ENCODE results near the gene ALPK1. TPM values are rescaled to one million over a fixed set of nuclear protein-coding genes. Genes with fewer than 3 reads are reported as not detected.

Gene ALPK1
- total RNA-seq, 1 experiment from 2014 or later: 0.17 TPM

- no peaks in the 10 kb centered on the region for H3K9me3 ChIP-seq (ENCODE audit: control insufficient read depth, low read depth, low read length)
- no peak overlapping the region for H3T11ph ChIP-seq (ENCODE audit: low read length)
- H3K9ac ChIP-seq (ENCODE audit: extremely low read depth, insufficient read length, low read length): no peak overlapping the region
- Mint-ChIP-seq H3K27me3 (ENCODE audit: low read depth) (peaks cover 80% of the 10 kb centered on the region), H3K9me3 (no peaks in the 10 kb centered on the region), H3K27ac (no peak overlapping the region), H3K36me3 (ENCODE audit: insufficient read depth in 1 of 3, low read depth in 3 of 3) (no peaks in the 10 kb centered on the region), H3K4me3 (no peak overlapping the region), H3K4me1 (peaks cover 0 to 5% of the 10 kb centered on the region in 2 experiments; a peak in 2 of 4 replicates)
- no peaks in the 10 kb centered on the region for H3K79me2 ChIP-seq (ENCODE audit: insufficient read depth, low read length)
- no peak overlapping the region for H3K14ac ChIP-seq (ENCODE audit: insufficient read depth, low read length)
- H2BK15ac ChIP-seq (ENCODE audit: low read depth, low read length): no peak overlapping the region
- no peak overlapping the region for H3K4ac ChIP-seq (ENCODE audit: low read depth, low read length)
- H4K91ac ChIP-seq (ENCODE audit: insufficient read length, low read depth, low read length): no peak overlapping the region
- no peak for DNase-seq
- H4K5ac ChIP-seq (ENCODE audit: insufficient read length, low read depth, low read length): no peak overlapping the region
- H4K8ac ChIP-seq (replicated peaks; ENCODE audit: insufficient read length, low read depth, low read length): no peak overlapping the region
- no peak overlapping the region for H2BK20ac ChIP-seq (ENCODE audit: low read depth, low read length, poor library complexity, severe bottlenecking)
- no peak overlapping the region for H2BK12ac ChIP-seq (ENCODE audit: insufficient read length, low read depth, low read length)
- H3K4me1 ChIP-seq (ENCODE audit: insufficient read depth, low read length): no peaks in the 10 kb centered on the region
- no peak overlapping the region for H3K4me2 ChIP-seq (ENCODE audit: insufficient read depth, insufficient read length, low read length)
- no peaks in the 10 kb centered on the region for H4K20me1 ChIP-seq (ENCODE audit: control insufficient read depth, insufficient read depth, insufficient read length)
- no peak overlapping the region for H3K56ac ChIP-seq (ENCODE audit: insufficient read length, low read depth, low read length)
- H2BK120ac ChIP-seq (ENCODE audit: low read depth, low read length, poor library complexity, severe bottlenecking): no peak overlapping the region
- H2BK5ac ChIP-seq (ENCODE audit: insufficient read length, low read length): no peak overlapping the region
- TF ChIP-seq CTCF (conservative IDR thresholded peaks at IDR 0.05): no peak
- H2AFZ ChIP-seq (ENCODE audit: low read length): no peak overlapping the region
- no peaks in the 10 kb centered on the region for H3K79me1 ChIP-seq (ENCODE audit: insufficient read depth, low read depth, low read length, poor library complexity, severe bottlenecking)
- H3K27me3 ChIP-seq (ENCODE audit: insufficient read depth, low read length): no peaks in the 10 kb centered on the region; the same call in 1 of the 2 replicates
- H3K27ac ChIP-seq (ENCODE audit: insufficient read length, low read depth, low read length): no peak overlapping the region
- H3K23me2 ChIP-seq (ENCODE audit: insufficient read length, low read depth, low read length, poor library complexity, severe bottlenecking): no peaks in the 10 kb centered on the region
- no peak overlapping the region for H3K18ac ChIP-seq (ENCODE audit: insufficient read length, low read depth, low read length)
- no CpG with 5 or more reads among the region's 4 CpGs for WGBS (ENCODE audit: extremely low coverage, insufficient read length, low lambda C conversion rate)
- H3K23ac ChIP-seq (ENCODE audit: insufficient read length, low read depth, low read length): no peak overlapping the region
- H2AK5ac ChIP-seq (ENCODE audit: insufficient read length, low read length): no peak overlapping the region
Observed at GRCh38 chr4:112328734-112329130, 31.6 kb downstream of the ALPK1 start.

All from H9 (cell line).